ENCODE results near the gene C18orf54.

Gene C18orf54

GRCh38 chr18:54387631-54388030 lies 29.9 kb downstream of the C18orf54 start:
- DNase-seq: no peak

GRCh38 chr18:54388203-54389142 lies 30.8 kb downstream of the C18orf54 start:
- DNase-seq: no peak

GRCh38 chr18:54389143-54389505 lies 31.4 kb downstream of the C18orf54 start:
- no peak for DNase-seq

GRCh38 chr18:54390838-54391237 lies 33.1 kb downstream of the C18orf54 start:
- DNase-seq: no peak

GRCh38 chr18:54392543-54393023 lies 34.9 kb downstream of the C18orf54 start:
- no peak for DNase-seq

- DNase-seq: no peak
Measured at GRCh38 chr18:54393648-54394294, 36.1 kb downstream of the C18orf54 start.

GRCh38 chr18:54396760-54397159 lies 39.1 kb downstream of the C18orf54 start:
- no peak for DNase-seq

GRCh38 chr18:54405290-54405689 lies 47.6 kb downstream of the C18orf54 start:
- no peak for DNase-seq

- DNase-seq: no peak
Measured at GRCh38 chr18:54411781-54412180, 54.1 kb downstream of the C18orf54 start.

- no peak for DNase-seq
Measured at GRCh38 chr18:54415086-54415485, 57.4 kb downstream of the C18orf54 start.

GRCh38 chr18:54416436-54416835 lies 58.7 kb downstream of the C18orf54 start:
- DNase-seq: no peak

GRCh38 chr18:54423831-54424230 lies 66.1 kb downstream of the C18orf54 start:
- DNase-seq: no peak

- no peak for DNase-seq
Measured at GRCh38 chr18:54426085-54426665, 68.5 kb downstream of the C18orf54 start.
